Lower leg skin (tissue), 4 donors: Measurements from ENCODE around the gene PPP1R1B. TPM values are rescaled to one million over a fixed set of nuclear protein-coding genes. Genes with fewer than 3 reads are reported as not detected.

Experiments
- DNase-seq, 2 donors: peaks; one replicate each; pipeline ENCODE4 v3.0.0-alpha.2; 2019; ENCODE audit warnings: low spot score in 2 of 2
- H3K4me3 ChIP-seq: fragments of 200-600 bp; sonication (generic); 2 replicates; pipeline ENCODE4 v1.5.1; 2017; ENCODE audit warnings: mild to moderate bottlenecking, low read depth; ENCODE audit not compliant: poor library complexity, severe bottlenecking
- POLR2A ChIP-seq, 2 donors: fragments of 450-650 bp; IDR thresholded peaks; one replicate each; pipeline ENCODE4 v1.6.1; 2016 to 2017; ENCODE audit warnings: antibody characterized with exemption in 2 of 2, mild to moderate bottlenecking in 1 of 2, moderate library complexity in 1 of 2
- WGBS, 2 donors: methylation state at CpG; one replicate each; pipeline ENCODE4 v1.1.5; 2018; 5-methylcytosine and 5-hydroxymethylcytosine counted together
- intact Hi-C: fragments of 100-400 bp; cut with DNase I; formaldehyde crosslinking; loops from one replicate; pipeline ENCODE4 v1.15.0; 2023; ENCODE audit warnings: low total_unique reads
- total RNA-seq, 4 donors: library from RNA; depleted of rRNA; stranded (reverse); fragments of >200 nt; gene quantifications; one replicate each; pipeline ENCODE4 v1.1.0, GENCODE V29; 2016
- TF ChIP-seq, protein P1 (sequence below), 3 donors: fragments of 450-650 bp; IDR thresholded peaks; one replicate each; pipeline ENCODE4 v1.5.1; 2016; ENCODE audit warnings: antibody characterized with exemption in 3 of 3, mild to moderate bottlenecking in 3 of 3, moderate library complexity in 2 of 3

PPP1R1B gene
- total RNA-seq, 4 donors from 2014 or later, result 18.5 to 102 (median 51.8) TPM

- no peak for DNase-seq
- H3K4me3 ChIP-seq, result no peak overlapping the region
- intact Hi-C loops, result no loop called here
- 40 to 56% methylated on average over 9 to 10 of the region's 16 CpGs for WGBS, 2 donors
- TF ChIP-seq, protein P1, sequence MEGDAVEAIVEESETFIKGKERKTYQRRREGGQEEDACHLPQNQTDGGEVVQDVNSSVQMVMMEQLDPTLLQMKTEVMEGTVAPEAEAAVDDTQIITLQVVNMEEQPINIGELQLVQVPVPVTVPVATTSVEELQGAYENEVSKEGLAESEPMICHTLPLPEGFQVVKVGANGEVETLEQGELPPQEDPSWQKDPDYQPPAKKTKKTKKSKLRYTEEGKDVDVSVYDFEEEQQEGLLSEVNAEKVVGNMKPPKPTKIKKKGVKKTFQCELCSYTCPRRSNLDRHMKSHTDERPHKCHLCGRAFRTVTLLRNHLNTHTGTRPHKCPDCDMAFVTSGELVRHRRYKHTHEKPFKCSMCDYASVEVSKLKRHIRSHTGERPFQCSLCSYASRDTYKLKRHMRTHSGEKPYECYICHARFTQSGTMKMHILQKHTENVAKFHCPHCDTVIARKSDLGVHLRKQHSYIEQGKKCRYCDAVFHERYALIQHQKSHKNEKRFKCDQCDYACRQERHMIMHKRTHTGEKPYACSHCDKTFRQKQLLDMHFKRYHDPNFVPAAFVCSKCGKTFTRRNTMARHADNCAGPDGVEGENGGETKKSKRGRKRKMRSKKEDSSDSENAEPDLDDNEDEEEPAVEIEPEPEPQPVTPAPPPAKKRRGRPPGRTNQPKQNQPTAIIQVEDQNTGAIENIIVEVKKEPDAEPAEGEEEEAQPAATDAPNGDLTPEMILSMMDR (IDR thresholded peaks at IDR 0.05), result no peak
These were observed 1.2 kb downstream of the PPP1R1B start for GRCh38 chr17:39627712-39628516.

GRCh38 chr17:39628655-39629493 is 2.1 kb downstream of the PPP1R1B start:
- intact Hi-C loops, result no loop called here
- DNase-seq, result no peak
- TF ChIP-seq, protein P1 (IDR thresholded peaks at IDR 0.05), result no peak
- no peak for TF ChIP-seq POLR2A (IDR thresholded peaks at IDR 0.05)
- no peak overlapping the region for H3K4me3 ChIP-seq
- 43 to 58% methylated on average over 10 of the region's 10 CpGs for WGBS, 2 donors

GRCh38 chr17:39629494-39629880 is 2.7 kb downstream of the PPP1R1B start:
- TF ChIP-seq POLR2A (IDR thresholded peaks at IDR 0.05), result no peak
- DNase-seq, result no peak
- WGBS, 2 donors, result 56 to 64% methylated on average over 3 of the region's 3 CpGs
- intact Hi-C loops, result no loop called here
- no peak overlapping the region for H3K4me3 ChIP-seq

DNA sequence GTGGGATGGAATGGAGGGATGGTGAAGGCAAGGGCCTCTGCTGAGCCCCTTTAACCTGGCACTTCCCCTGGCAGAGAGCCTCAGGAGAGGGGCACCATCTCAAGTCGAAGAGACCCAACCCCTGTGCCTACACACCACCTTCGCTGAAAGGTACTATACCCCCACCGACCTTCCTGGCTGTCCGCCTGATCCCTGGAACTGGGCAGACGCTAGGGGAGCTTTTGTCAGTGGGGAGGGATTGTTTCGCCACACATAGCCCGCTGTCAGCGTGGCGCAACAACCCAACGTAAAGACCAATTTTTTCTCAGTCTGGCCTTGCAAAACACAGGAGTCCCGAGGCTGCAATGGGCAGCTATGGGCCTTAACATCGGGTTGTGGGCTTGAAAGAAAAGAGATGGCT is 3.1 kb downstream of the PPP1R1B start:
- H3K4me3 ChIP-seq, result no peak overlapping the region
- 69 to 73% methylated on average over 12 of the region's 12 CpGs for whole genome bisulfite sequencing, 2 donors
- intact Hi-C loops, result no loop called here
- DNase-seq, result no peak
- TF ChIP-seq, protein P1 (IDR thresholded peaks at IDR 0.05), result no peak
- no peak for TF ChIP-seq POLR2A (IDR thresholded peaks at IDR 0.05)

- intact Hi-C loops, result no loop called here
- no peak for TF ChIP-seq POLR2A (IDR thresholded peaks at IDR 0.05)
- TF ChIP-seq, protein P1 (IDR thresholded peaks at IDR 0.05), result no peak
- H3K4me3 ChIP-seq, result no peak overlapping the region
- no peak for DNase-seq
- 11 to 23% methylated on average over 6 of the region's 6 CpGs for WGBS, 2 donors
These were observed 4.7 kb downstream of the PPP1R1B start for GRCh38 chr17:39631403-39631802.
